Activated CD4-positive, alpha-beta T cell treated with anti-CD3 and anti-CD28 coated beads for 1 hour (primary cell): ENCODE results near the gene SKAP1.
A peak's percentile ranks its signal among the peaks of the same experiment; 100 is the strongest.
"Not testable (repeated sequence)": the region's sequence is repeated elsewhere in the genome, so short reads cannot be mapped to it uniquely, and the experiment has no call there.

Experiments
- DNase-seq: peaks from one replicate; pipeline ENCODE4 v3.0.0-alpha.2; 2020

The SKAP1 gene

DNA sequence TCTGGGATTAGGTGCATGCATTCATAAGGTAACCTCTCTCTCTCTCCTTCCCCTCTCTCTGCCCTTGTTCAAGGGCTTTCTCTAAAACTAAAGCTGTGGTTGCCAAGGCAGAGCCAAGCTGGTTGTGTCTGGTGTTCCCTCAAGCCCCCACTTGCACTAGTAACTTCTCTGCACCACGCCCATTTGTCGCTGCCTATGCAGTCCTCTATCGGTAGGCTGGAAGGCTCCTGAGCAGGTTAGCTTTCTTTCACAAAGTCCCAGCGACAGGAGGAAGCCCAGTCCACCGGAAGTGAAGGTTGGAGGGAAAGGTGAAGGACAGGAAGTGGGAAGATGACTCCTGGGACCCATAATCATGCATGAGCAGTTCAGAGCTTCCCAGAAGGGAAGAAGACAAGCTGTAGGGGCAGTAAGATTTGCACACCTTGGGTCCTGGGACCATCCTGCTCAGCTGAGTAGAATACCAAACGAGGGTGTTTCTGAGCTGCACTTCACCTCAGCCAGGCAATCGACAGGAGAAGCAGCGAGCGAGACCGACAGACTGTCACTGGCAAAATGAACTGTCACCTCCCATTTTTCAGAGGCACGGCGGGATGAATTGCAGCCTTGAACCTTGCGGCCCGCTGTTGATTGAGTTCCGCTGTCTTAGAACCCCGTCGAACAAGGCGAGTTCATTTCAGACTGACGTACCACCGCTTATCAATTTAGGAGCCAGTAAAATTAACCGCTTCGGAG lies 14.7 kb upstream of the SKAP1 start:
- no peak for DNase-seq

DNA sequence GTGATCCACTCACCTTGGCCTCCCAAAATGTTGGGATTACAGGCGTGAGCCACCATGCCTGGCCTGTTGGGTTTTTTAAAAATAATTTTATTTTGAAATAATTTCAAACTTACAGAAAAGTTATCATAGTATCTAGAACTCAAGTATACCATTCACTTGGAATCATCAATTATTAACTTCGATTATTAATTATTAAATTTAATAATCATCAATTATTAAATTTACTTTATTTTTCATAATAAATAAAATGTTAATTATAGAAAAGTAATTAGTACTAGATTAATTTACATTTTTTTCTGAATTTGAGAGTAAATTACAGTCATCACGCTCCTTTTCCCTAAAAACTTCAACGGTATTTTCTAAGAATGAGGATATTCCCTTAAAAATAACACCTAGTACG lies 13.7 kb upstream of the SKAP1 start:
- no peak for DNase-seq

DNA sequence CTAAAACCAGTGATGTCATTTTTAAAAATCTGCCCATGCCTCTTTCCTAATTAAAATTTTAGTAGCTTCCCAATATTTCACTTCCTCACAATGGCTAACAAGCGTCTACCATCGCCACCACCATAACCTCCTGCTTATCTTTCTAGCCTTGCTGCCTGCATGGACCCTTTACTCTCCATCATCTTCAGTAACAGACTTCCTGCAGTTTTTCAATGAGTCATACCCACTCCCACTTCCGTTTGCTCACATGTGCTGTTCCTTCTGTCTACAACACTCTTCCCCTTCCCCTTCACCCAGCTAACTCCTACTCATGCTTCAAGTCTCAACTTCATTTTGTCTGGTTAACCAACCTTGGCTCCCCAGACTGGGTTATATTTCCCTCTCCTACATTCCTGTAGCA lies 12.8 kb upstream of the SKAP1 start:
- DNase-seq: no peak

DNA sequence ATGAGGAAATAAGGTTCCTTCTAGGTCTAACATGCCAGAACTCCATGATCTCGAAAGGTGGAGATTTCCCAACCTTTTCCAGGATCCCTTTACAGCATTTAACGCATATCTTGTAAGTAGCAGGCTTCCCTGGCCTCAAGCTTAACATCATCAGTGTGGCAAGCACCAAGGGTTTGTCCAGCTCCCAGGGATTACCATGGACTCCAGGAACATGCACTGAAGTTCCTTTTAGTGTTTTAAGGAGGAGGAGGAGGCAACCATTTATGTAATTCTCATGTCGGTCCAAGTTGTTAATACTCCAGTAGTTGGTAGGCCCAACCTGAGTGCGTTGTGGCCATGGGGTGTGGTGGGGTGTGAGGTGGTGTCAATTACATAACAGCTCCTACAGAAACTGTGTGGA lies 11.8 kb upstream of the SKAP1 start:
- no peak for DNase-seq

GRCh38 chr17:48441231-48441711 lies 11.3 kb upstream of the SKAP1 start:
- DNase-seq: no peak

DNA sequence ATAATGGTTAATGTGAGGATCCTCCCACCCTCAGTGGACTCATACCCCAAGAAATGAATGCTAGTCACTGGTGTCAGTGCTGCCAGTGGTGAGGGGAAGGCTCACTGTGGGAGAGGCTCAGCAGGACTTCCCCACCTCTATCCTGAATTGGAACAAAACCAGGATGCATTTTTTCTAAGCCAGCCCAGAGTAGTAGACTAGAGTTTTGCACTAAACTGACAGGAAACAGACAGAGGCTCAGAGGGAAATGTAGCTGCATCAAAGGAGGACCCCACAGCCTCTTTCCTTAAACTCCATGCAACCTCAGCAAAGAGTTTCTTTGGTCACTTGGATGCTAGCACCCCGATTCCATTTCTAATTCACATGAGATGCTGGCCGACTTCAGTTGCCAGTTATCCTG lies 10.7 kb upstream of the SKAP1 start:
- DNase-seq: no peak

- DNase-seq: peak; percentile 27
These were observed 10.0 kb upstream of the SKAP1 start for GRCh38 chr17:48439875-48440505.

- no peak for DNase-seq
These were observed 9.3 kb upstream of the SKAP1 start for GRCh38 chr17:48439110-48439850.

DNA sequence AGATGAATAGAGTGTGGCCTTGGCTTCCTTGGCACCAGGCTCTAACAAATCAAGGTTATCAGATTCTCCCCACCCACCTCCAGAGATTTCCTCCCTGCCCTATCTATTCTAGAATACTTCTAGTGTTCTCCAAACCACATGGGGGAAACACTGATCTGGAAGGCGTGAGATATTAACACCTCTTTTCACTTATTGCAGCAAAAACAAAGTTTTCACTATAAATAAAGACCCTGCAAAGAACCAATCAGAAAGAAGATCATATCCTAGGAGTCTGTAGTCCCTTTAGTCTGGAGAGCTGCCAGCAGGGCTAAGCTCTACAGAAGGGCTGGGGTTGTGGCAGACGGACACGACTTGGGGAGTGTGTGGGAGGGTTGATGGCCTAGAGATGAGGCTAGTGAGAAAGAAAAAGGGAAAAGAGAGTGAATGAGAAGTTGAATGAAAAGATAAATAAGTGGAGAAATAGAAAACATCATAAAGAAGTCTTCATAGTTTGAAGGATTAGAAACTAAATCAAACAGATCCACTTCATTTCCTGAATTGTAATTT lies 8.6 kb upstream of the SKAP1 start:
- no peak for DNase-seq

GRCh38 chr17:48433896-48434295 lies 3.9 kb upstream of the SKAP1 start:
- no peak for DNase-seq

- no peak for DNase-seq
These were observed 3.1 kb upstream of the SKAP1 start for GRCh38 chr17:48432820-48433775.

DNA sequence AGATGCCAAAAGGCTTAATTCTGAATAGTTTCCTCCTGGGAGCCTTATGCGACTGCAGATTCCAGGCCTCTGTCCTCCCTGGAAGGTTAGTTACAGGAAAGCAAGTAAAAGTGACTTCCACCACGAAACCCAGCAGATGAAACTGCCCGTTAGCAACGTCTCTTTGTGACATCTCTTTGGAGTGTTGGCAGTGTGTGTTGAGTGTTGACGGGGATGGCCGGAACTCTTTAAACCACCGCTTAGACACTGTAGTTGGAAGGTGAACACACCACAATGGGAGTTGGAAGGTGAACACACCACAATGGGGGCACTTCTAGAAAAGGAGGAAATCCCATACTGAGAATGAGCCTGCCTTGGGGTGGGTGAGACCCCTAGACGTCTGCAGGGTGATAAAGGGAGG lies 858 bp downstream of the SKAP1 start:
- no peak for DNase-seq

- peak; percentile 42 for DNase-seq
These were observed 2.4 kb downstream of the SKAP1 start for GRCh38 chr17:48427598-48427997.

GRCh38 chr17:48426761-48427500 lies 3.1 kb downstream of the SKAP1 start:
- no peak for DNase-seq

DNA sequence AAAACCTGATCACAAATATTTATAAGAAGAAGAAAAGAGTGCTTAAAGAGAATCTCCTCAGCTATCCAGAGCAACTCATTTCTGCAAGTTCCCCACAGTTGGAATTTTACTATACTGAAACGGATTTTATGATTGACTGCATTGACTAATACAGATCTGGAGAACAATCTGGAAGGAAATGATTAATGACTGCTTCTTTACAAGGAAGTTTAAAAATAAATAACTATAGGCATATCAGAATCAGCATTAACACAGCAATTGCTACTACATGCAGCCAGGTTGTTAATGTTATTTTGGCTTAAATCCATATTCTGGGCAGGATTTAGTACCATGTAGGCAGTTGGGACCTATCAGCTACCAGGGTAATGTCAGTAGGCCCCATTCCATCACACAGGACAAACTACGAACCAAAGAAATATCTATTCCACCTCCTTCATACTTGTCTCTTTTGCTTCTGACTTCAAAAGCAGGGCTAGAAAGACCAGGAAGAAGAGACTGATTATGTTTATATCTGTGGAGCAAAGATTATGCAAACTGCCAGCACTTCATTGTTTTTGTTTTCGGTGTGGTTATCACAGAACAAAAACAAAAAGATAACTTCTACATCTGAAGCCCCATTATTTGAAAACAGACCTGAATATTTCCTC lies 3.9 kb downstream of the SKAP1 start:
- no peak for DNase-seq

DNA sequence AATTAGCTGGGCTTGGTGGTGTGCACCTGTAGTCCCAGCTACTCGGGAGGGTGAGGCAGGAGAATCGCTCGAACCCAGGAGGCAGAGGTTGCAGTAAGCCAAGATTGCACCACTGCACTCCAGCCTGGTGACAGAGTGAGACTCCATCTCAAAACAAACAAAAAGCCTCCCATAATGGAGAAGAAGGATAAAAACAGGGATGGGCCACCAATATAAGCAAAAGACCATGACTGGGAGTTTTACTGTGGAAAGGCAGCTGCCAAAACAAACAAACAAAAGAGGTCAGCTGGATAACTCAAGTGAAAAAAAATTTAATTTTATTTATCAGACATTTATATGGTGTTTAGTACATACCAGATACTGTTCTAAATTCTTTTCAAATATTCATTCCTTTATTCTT lies 8.0 kb downstream of the SKAP1 start:
- DNase-seq: not testable (repeated sequence)

- DNase-seq: no peak
These were observed 9.2 kb downstream of the SKAP1 start for GRCh38 chr17:48420823-48421222.

- DNase-seq: no peak
These were observed 13.0 kb downstream of the SKAP1 start for GRCh38 chr17:48416971-48417370.

DNA sequence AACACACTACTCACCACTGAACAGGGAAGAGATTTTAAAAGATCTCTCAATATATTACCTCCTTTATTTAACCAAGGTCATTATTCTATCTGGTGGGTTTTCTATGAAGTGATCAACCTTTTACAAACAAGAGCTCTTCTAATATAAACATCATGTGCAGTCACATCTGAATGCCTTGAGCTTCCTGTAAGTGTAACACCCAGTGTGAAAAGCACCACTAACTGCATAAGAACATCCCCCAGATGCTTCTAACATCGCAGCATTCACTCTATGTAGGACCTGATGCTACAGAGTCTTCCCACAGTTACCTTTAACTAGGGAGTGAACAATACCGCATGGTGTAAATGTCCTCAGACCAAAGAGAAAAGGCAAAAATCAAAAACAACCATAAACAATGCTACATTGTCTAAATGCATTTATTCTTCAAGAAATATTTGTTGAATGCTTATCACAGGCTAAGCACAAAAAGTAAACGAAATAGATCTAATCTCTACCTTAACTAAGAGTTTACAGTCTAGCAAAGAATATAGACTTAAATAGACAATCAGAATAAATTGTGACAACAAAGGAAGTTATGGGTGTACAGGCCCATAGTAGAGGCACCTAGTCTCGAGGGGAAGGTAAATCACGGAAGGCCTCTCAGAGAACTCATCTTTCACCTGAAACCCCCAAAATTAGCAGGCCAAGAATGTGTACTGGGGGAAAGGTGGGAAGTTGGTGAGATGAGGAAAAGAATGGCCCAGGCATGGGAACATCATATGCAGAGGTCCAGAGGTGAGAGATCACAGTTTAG lies 16.2 kb downstream of the SKAP1 start:
- DNase-seq: no peak

- no peak for DNase-seq
These were observed 17.2 kb downstream of the SKAP1 start for GRCh38 chr17:48412841-48413240.
